NOMO-1 (cell line): Measurements from ENCODE around the gene JAKMIP2.
"Not testable (repeated sequence)": the region's sequence is repeated elsewhere in the genome, so short reads cannot be mapped to it uniquely, and the experiment has no call there.

Source experiments
- DNase-seq, 2 experiments: peaks; one replicate each; lab custom pipeline; 2025; ENCODE audit not compliant: unreplicated experiment in 2 of 2; lab: John Stamatoyannopoulos, UW

Gene JAKMIP2

GRCh38 chr5:147667363-147667762 is 115.2 kb downstream of the JAKMIP2 start:
- DNase-seq, result no peak

GRCh38 chr5:147666419-147666818 is 116.1 kb downstream of the JAKMIP2 start:
- no peak for DNase-seq

- DNase-seq, result no peak
Measured at GRCh38 chr5:147661541-147661940, 121.0 kb downstream of the JAKMIP2 start.

GRCh38 chr5:147659166-147659929 is 123.2 kb downstream of the JAKMIP2 start:
- no peak for DNase-seq

- no peak for DNase-seq
Measured at GRCh38 chr5:147658293-147658932, 124.1 kb downstream of the JAKMIP2 start.

- DNase-seq, result no peak
Measured at GRCh38 chr5:147648597-147648996, 133.9 kb downstream of the JAKMIP2 start.

GRCh38 chr5:147645197-147645596 is 137.3 kb downstream of the JAKMIP2 start:
- DNase-seq, result no peak

GRCh38 chr5:147644460-147644859 is 138.1 kb downstream of the JAKMIP2 start:
- no peak for DNase-seq

- no peak for DNase-seq
Measured at GRCh38 chr5:147643142-147643541, 139.4 kb downstream of the JAKMIP2 start.

GRCh38 chr5:147642666-147643065 is 139.9 kb downstream of the JAKMIP2 start:
- DNase-seq, result no peak

GRCh38 chr5:147639321-147639720 is 143.2 kb downstream of the JAKMIP2 start:
- DNase-seq, result no peak

GRCh38 chr5:147636729-147636984 is 145.9 kb downstream of the JAKMIP2 start:
- DNase-seq, result no peak

GRCh38 chr5:147635882-147636728 is 146.4 kb downstream of the JAKMIP2 start:
- no peak for DNase-seq

GRCh38 chr5:147635439-147635838 is 147.1 kb downstream of the JAKMIP2 start:
- DNase-seq, result not testable (repeated sequence)

GRCh38 chr5:147633173-147633572 is 149.4 kb downstream of the JAKMIP2 start:
- no peak for DNase-seq

- no peak for DNase-seq
Measured at GRCh38 chr5:147631428-147632003, 151.0 kb downstream of the JAKMIP2 start.

- DNase-seq, result no peak
Measured at GRCh38 chr5:147629196-147629595, 153.3 kb downstream of the JAKMIP2 start.

GRCh38 chr5:147628058-147628895 is 154.3 kb downstream of the JAKMIP2 start:
- peak; percentile 16 to 39 for DNase-seq

- DNase-seq, result no peak
Measured at GRCh38 chr5:147626464-147626863, 156.1 kb downstream of the JAKMIP2 start.

GRCh38 chr5:147621016-147621415 is 161.5 kb downstream of the JAKMIP2 start:
- DNase-seq, result no peak
